Fibroblast of villous mesenchyme (primary cell): ENCODE measurements around the gene IRF7. TPM values are rescaled to one million over a fixed set of nuclear protein-coding genes. Genes with fewer than 3 reads are reported as not detected.

Experiments
- DNase-seq: peaks from one replicate; pipeline ENCODE4 v3.0.0-alpha.2; 2010; ENCODE audit warnings: low read depth
- H3K4me3 ChIP-seq: 2 replicates; pipeline ENCODE4 v1.5.1; 2011; ENCODE audit warnings: low read depth, mild to moderate bottlenecking, low read length
- total RNA-seq: library from RNA; depleted of rRNA; stranded (reverse); fragments of >200 nt; gene quantifications from 2 replicates; pipeline ENCODE4 v1.2.3, GENCODE V29; 2012
- TF ChIP-seq, protein P1 (sequence below): IDR thresholded peaks from 2 replicates; pipeline ENCODE4 v1.5.1; 2012; ENCODE audit warnings: low read depth, mild to moderate bottlenecking, low read length; ENCODE audit not compliant: insufficient read depth

IRF7 gene
- total RNA-seq, 1 donor, result 8.2 TPM

DNA sequence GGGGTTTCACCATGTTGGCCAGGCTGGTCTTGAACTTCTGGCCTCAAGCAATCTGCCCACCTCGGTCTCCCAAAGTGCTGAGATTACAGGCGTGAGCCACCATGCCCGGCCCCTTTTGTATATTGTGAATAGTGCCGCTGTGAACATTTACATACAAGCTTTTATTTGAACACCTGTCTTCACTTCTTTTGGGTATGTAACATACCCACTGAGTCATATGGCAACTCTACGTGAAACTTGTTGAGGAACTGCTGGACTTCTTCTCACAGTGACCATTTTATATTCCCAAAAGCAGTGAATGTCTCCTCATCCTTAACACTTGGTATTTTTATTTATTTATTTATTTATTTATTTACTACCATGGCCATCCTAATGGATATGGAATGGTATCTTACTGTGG, 15.1 kb upstream of the IRF7 start:
- TF ChIP-seq, protein P1, sequence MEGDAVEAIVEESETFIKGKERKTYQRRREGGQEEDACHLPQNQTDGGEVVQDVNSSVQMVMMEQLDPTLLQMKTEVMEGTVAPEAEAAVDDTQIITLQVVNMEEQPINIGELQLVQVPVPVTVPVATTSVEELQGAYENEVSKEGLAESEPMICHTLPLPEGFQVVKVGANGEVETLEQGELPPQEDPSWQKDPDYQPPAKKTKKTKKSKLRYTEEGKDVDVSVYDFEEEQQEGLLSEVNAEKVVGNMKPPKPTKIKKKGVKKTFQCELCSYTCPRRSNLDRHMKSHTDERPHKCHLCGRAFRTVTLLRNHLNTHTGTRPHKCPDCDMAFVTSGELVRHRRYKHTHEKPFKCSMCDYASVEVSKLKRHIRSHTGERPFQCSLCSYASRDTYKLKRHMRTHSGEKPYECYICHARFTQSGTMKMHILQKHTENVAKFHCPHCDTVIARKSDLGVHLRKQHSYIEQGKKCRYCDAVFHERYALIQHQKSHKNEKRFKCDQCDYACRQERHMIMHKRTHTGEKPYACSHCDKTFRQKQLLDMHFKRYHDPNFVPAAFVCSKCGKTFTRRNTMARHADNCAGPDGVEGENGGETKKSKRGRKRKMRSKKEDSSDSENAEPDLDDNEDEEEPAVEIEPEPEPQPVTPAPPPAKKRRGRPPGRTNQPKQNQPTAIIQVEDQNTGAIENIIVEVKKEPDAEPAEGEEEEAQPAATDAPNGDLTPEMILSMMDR, result no peak
- DNase-seq, result no peak
- H3K4me3 ChIP-seq, result no peak overlapping the region

DNA sequence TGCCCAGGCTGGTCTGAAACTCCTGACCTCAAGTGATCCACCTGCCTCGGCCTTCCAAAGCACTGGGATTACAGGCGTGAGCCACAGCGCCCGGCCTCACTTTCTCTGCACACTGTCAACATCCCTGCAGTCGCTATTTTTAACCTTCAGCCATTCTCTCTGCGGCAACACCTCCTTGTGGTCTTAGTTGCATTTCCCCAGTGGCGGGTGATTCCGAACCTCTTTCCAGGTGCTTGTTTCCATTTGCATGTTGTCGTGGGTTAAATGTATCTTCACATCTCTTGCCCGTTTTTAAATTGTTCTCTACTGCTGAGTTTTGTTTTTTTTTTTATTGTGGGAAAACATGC, 13.5 kb upstream of the IRF7 start:
- H3K4me3 ChIP-seq, result no peak overlapping the region
- TF ChIP-seq, protein P1, result no peak
- DNase-seq, result no peak

DNA sequence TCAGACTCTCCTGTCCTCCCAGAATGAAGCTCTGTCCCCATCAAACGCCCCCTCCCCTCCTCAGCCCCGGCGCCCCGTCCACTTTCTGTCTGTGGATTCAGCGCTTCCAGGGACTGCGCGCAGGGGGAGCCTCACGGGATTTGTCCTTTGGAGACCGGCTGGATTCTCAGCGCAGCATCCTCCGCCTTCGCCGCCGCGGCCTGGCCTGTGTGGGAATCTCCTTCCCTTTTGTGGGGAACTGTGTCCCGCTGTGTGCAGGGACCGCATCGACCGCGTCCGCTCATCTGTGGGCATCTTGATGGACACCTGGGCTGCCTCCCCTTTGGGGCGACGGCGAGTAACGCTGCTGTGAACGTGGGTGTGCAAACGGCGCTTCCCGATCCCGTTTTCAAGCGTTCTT, 12.3 kb upstream of the IRF7 start:
- no peak overlapping the region for H3K4me3 ChIP-seq
- no peak for DNase-seq
- TF ChIP-seq, protein P1, result no peak

DNA sequence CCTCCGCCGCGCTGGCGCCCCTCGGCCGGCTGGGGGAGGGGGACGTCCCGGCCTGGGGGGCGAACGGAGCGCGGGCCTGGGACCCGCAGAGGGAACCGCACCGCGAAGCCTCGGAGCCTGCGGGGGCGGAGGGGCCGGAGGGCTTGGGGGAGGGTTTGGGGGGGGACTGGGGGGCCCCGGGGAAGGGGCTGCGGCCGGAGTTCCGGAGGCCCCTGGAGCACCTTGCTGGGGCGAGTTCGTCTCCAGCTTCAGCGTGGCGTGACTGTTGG, 11.5 kb upstream of the IRF7 start:
- H3K4me3 ChIP-seq, result no peak overlapping the region
- DNase-seq, result no peak
- TF ChIP-seq, protein P1, result no peak

DNA sequence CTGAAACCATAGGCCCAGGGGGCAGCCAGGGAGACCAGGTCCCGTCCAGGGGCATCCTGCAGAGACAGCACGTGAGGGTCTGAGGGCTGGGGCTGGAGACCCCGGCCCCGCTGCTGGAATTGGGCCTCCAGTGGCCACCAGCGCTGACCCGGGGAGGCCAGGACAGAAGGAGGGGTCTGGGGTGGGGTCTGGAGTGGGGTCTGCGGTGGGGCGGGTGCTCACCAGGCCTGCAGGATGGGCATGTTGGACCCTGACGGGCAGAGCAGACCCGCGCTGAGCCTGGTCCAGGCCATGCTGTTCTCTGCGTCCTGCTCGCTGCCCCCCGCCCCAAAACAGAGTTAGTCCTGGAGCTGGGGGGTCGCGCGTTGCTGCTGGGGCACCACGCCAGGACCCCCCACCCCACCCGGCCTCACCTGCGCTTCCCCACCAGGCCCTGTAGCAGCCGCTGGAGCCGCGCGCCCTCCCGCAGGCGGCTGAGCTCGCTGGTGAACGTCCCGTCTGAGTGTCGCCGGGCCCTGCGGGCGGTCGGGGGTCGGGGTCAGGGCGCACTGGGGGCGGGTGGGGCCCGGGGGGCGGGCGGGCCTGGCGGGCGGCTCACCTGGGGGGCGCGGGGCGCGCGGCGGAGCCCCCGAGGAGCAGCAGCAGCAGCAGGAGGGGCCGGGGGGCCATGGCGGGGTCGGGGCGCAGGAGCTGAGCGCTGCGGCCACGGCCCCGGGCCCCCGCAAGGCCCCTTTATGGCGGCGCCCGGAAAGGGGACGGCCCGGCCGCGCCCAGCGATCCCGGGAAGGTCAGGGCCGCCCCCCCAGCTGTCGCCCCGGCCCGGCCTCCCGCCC, 10.9 kb upstream of the IRF7 start, which contains the start of gene SCT:
Gene SCT (minus strand): TSS at position 707 of the 833 bp plus-strand sequence. CDS start 38 bp downstream, at position 669.
- DNase-seq, result no peak
- H3K4me3 ChIP-seq, result no peak within 1 kb of the TSS
- TF ChIP-seq, protein P1, result no peak

DNA sequence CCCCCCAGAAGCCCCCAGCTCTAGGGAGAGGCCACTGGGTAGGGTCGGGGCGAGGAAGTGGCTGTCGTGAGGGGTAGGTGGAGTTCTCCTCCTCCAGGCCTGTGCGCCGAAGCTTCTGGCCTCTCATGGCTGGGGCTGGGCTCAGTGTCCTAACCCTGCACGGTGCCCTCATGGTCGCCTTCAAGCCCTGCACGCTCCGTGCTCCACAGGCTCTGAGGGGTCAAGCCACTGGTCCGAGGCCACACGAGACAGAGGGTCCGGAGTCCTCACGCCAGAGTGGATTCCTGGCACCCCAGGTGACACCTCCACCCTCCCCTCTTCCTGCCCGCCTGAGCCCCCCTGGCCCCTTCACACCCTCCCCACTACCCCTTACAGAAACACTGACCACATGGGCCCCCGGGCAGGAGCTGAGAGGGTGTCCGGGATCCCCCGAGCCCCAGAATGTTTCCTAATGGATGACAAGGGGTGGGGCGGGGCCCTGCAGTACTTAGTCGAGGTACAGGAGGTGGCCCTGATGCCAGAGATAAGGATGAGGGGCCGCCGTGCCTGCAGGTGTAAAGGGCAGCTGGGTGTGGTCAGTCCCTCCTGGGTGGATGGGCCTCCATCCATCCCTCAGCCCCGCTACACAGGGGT, 10.0 kb upstream of the IRF7 start:
- H3K4me3 ChIP-seq, result no peak overlapping the region
- TF ChIP-seq, protein P1, result no peak
- no peak for DNase-seq
